GM12872 (cell line): Measurements from ENCODE around the gene ZNF445.

Source experiments
- TF ChIP-seq, protein P1 (sequence below): IDR thresholded peaks from 3 replicates; pipeline ENCODE4 v1.5.1; 2011; ENCODE audit warnings: low read depth, mild to moderate bottlenecking, low read length, moderate library complexity; ENCODE audit not compliant: insufficient read depth

ZNF445 gene

GRCh38 chr3:44424758-44425157 is 52.7 kb downstream of the ZNF445 start:
- TF ChIP-seq, protein P1, sequence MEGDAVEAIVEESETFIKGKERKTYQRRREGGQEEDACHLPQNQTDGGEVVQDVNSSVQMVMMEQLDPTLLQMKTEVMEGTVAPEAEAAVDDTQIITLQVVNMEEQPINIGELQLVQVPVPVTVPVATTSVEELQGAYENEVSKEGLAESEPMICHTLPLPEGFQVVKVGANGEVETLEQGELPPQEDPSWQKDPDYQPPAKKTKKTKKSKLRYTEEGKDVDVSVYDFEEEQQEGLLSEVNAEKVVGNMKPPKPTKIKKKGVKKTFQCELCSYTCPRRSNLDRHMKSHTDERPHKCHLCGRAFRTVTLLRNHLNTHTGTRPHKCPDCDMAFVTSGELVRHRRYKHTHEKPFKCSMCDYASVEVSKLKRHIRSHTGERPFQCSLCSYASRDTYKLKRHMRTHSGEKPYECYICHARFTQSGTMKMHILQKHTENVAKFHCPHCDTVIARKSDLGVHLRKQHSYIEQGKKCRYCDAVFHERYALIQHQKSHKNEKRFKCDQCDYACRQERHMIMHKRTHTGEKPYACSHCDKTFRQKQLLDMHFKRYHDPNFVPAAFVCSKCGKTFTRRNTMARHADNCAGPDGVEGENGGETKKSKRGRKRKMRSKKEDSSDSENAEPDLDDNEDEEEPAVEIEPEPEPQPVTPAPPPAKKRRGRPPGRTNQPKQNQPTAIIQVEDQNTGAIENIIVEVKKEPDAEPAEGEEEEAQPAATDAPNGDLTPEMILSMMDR = no peak

- TF ChIP-seq, protein P1 = no peak
These were observed 56.2 kb downstream of the ZNF445 start for GRCh38 chr3:44421280-44421679.

DNA sequence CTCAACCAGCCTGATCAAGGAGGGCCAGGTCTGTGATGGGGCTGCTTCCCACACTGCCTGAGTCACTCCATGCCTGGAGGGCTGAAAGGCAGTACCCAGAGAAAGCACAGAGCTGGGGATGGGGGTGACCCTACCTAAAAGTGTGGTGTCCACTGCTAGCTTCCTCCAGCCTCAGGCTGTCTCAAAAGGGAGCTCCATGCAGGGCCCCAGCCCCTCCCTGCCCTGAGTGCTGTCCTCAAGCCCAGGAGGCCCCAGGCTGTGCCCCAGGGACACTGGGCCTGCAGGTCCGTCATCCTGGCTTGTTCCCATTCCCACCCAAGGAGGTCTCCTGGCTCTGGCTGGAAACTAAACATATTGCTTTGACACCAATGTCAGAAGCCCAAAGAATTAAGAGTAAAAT is 56.8 kb downstream of the ZNF445 start:
- TF ChIP-seq, protein P1 = no peak

DNA sequence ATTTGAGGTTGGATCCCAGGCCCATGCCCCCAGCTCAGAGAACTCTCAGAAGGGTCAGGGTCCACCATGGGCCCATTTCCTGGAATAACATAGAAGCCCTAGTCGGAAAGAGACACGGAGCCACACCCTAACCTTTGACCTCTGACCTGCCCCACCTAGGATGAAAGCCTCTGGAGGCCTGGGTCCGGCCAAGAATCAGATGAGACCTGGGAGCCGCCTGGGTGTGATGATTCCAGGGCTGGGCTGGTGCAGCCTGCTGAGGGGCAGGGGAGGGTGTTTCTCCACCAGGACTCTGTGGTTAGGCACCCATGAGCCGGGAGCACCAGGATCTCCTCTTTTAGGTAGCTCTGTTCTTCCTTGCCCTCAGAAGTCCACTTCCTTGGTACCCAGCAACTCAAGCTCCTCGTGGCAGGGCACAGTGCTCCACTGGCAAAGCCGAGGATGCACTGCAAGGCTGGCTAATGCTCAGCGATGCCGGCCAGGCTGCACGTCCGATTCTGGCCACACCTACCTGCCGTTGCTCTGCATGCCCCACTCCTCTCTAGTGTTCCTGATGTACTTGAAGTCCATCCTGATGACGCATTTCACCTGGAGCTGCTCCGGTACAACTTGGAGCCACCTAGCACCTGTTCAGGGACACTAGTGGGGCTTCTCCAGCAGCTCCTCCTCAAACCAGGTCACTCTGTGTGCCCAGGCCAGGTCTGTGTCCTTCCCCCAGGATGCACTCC is 57.4 kb downstream of the ZNF445 start:
- TF ChIP-seq, protein P1 = no peak

- TF ChIP-seq, protein P1 = no peak
These were observed 58.2 kb downstream of the ZNF445 start for GRCh38 chr3:44419116-44419922.

- TF ChIP-seq, protein P1 = peak; percentile 58
These were observed 58.9 kb downstream of the ZNF445 start for GRCh38 chr3:44418549-44418948.
